Pancreas (tissue), 10 donors: Measurements from ENCODE around the gene STXBP4. TPM values are rescaled to one million over a fixed set of nuclear protein-coding genes. Genes with fewer than 3 reads are reported as not detected.

Experiments
- ATAC-seq, 4 donors: fragments of 200-7000 bp; cut with Tn5 transposase; one replicate each; pipeline versions ENCODE4 v1.8.0 to v1.9.1; 2020; ENCODE audit warnings: mild to moderate bottlenecking in 4 of 4, moderate library complexity in 4 of 4
- DNase-seq, 6 donors: peaks; one replicate each; pipeline ENCODE4 v3.0.0-alpha.2; 2020
- FAIRE-seq: peaks from 2 replicates; lab custom pipeline; 2012; peaks lifted over from hg19 to GRCh38; lab: Jason Lieb, UNC
- H3K27ac ChIP-seq, 4 donors: fragments of 200-600 bp; sonication (generic); 1 replicate in 3 of 4; 2 replicates in 1 of 4; pipeline versions ENCODE4 v1.5.0 to v1.8.0; 2020
- H3K27me3 ChIP-seq, 4 donors: fragments of 200-600 bp; one replicate each; pipeline ENCODE4 v1.8.0; 2021
- H3K36me3 ChIP-seq, 3 donors: fragments of 200-600 bp; sonication (generic) in 1 of 3; one replicate each; pipeline versions ENCODE4 v1.5.0 to v1.8.0; 2020 to 2021
- H3K4me1 ChIP-seq, 3 donors: fragments of 200-600 bp; one replicate each; pipeline ENCODE4 v1.8.0; 2021
- H3K4me3 ChIP-seq, 4 donors: fragments of 200-600 bp; sonication (generic) in 2 of 4; one replicate each; pipeline versions ENCODE4 v1.5.0 to v1.8.0; 2020 to 2021
- H3K9me3 ChIP-seq, 4 donors: fragments of 200-600 bp; one replicate each; pipeline ENCODE4 v1.8.0; 2021
- CTCF ChIP-seq, 4 donors: fragments of 200-600 bp; sonication (generic) in 3 of 4; IDR thresholded peaks; one replicate each; pipeline versions ENCODE4 v1.5.0 to v1.8.0; 2021; ENCODE audit warnings: antibody characterized with exemption in 4 of 4
- WGBS, 2 donors: extraction: QIAGEN DNeasy Blood & Tissue Kit; methylation state at CpG; one replicate each; pipeline ENCODE4 v1.1.7; 2013; 5-methylcytosine and 5-hydroxymethylcytosine counted together
- intact Hi-C, 3 donors: fragments of 100-400 bp; cut with DNase I; formaldehyde crosslinking; loops; one replicate each; pipeline versions ENCODE4 v1.11.1 to v1.14.2; 2022
- polyA plus RNA-seq, 2 donors: library from polyadenylated mRNA; stranded (reverse); fragments of 200-250 nt; gene quantifications; one replicate each; pipeline ENCODE4 v1.2.3, GENCODE V29; 2013
- total RNA-seq, 6 donors: library from RNA; stranded (reverse); fragmentation: NEBNext Ultra II Directional in 4 of 6; extraction: Animal tissue kit (Norgen Biotek cat#: 25700) in 4 of 6; gene quantifications; one replicate each; pipeline versions ENCODE4 v1.2.1 to v1.2.4, GENCODE V29; 2021 to 2023
- donor health status: healthy with polysubstance abuse.
- donor health status: DM: no; HTN: no; CAD: no; lungs with moderate emphysema.
- donor health status: DM: no; HTN: no; CAD: no.
- donor health status: control.
- donor health status: control.
- donor health status: Bipolar disorder and iron deficiency.
- donor health status: DM: yes; HTN: yes; CAD: no.
- donor health status: DM: no; HTN: no; CAD: no.
- donor health status: DM: no; HTN: no; CAD: no.
- donor health status: DM: yes; HTN: yes; CAD: no.

Gene STXBP4
- total and polyA plus RNA-seq, 8 donors: 0.72 to 12.6 (median 5.4) TPM

GRCh38 chr17:55004484-55004883, 35.9 kb downstream of the STXBP4 start:
- no peak for FAIRE-seq
- H3K4me3 ChIP-seq: no peak overlapping the region
- H3K27me3 ChIP-seq: no peaks in the 10 kb centered on the region
- H3K4me1 ChIP-seq: no peaks in the 10 kb centered on the region
- no peak overlapping the region for H3K27ac ChIP-seq
- WGBS, 2 donors: 86 to 91% methylated on average over 5 of the region's 5 CpGs
- no peaks in the 10 kb centered on the region for H3K9me3 ChIP-seq
- intact Hi-C loops: no loop called here
- no peak for TF ChIP-seq CTCF (IDR thresholded peaks at IDR 0.05)
- no peak for DNase-seq
- no peak for ATAC-seq
- H3K36me3 ChIP-seq: peaks cover 0 to 16% (median 0%) of the 10 kb centered on the region in 3 donors

GRCh38 chr17:55005520-55005919, 37.0 kb downstream of the STXBP4 start:
- Histone ChIP-seq H3K36me3 (peaks cover 0 to 10% (median 0%) of the 10 kb centered on the region in 3 donors), H3K27me3 (no peaks in the 10 kb centered on the region), H3K9me3 (no peaks in the 10 kb centered on the region), H3K4me3 (no peak overlapping the region), H3K4me1 (no peaks in the 10 kb centered on the region), H3K27ac (no peak overlapping the region)
- DNase-seq (no peak), ATAC-seq (peak in 2 of 4 donors; percentile 44 to 49), FAIRE-seq (no peak)
- intact Hi-C loops: no loop called here
- TF ChIP-seq CTCF (IDR thresholded peaks at IDR 0.05): no peak
- 89 to 93% methylated on average over 1 of the region's 1 CpG for WGBS, 2 donors

GRCh38 chr17:55023626-55024025, 55.1 kb downstream of the STXBP4 start:
- ATAC-seq (no peak), DNase-seq (no peak), FAIRE-seq (no peak)
- Histone ChIP-seq H3K27ac (no peak overlapping the region), H3K4me3 (no peak overlapping the region), H3K4me1 (no peaks in the 10 kb centered on the region), H3K9me3 (no peaks in the 10 kb centered on the region), H3K36me3 (no peaks in the 10 kb centered on the region), H3K27me3 (no peaks in the 10 kb centered on the region)
- intact Hi-C loops: no loop called here
- TF ChIP-seq CTCF (IDR thresholded peaks at IDR 0.05): no peak
- 0 to 50% methylated on average over 1 of the region's 1 CpG for WGBS, 2 donors

GRCh38 chr17:55037828-55038227, 69.3 kb downstream of the STXBP4 start:
- Histone ChIP-seq H3K36me3 (no peaks in the 10 kb centered on the region), H3K9me3 (no peaks in the 10 kb centered on the region), H3K4me3 (no peak overlapping the region), H3K4me1 (no peaks in the 10 kb centered on the region), H3K27me3 (no peaks in the 10 kb centered on the region), H3K27ac (no peak overlapping the region)
- intact Hi-C loops: no loop called here
- no peak for DNase-seq
- no peak for ATAC-seq
- WGBS, 2 donors: 0 to 56% methylated on average over 1 of the region's 1 CpG
- FAIRE-seq: no peak
- no peak for TF ChIP-seq CTCF (IDR thresholded peaks at IDR 0.05)

GRCh38 chr17:55038291-55038690, 69.7 kb downstream of the STXBP4 start:
- Histone ChIP-seq H3K36me3 (no peaks in the 10 kb centered on the region), H3K9me3 (no peaks in the 10 kb centered on the region), H3K4me3 (no peak overlapping the region), H3K27me3 (no peaks in the 10 kb centered on the region), H3K4me1 (no peaks in the 10 kb centered on the region), H3K27ac (no peak overlapping the region)
- TF ChIP-seq CTCF (IDR thresholded peaks at IDR 0.05): no peak
- DNase-seq (no peak), FAIRE-seq (no peak), ATAC-seq (no peak)
- 97 to 100% methylated on average over 1 of the region's 1 CpG for WGBS, 2 donors
- intact Hi-C loops: no loop called here
